ENCODE measurements around the gene CYP4F11.
"Not testable (repeated sequence)": the region's sequence is repeated elsewhere in the genome, so short reads cannot be mapped to it uniquely, and the experiment has no call there.

CYP4F11 gene

DNA sequence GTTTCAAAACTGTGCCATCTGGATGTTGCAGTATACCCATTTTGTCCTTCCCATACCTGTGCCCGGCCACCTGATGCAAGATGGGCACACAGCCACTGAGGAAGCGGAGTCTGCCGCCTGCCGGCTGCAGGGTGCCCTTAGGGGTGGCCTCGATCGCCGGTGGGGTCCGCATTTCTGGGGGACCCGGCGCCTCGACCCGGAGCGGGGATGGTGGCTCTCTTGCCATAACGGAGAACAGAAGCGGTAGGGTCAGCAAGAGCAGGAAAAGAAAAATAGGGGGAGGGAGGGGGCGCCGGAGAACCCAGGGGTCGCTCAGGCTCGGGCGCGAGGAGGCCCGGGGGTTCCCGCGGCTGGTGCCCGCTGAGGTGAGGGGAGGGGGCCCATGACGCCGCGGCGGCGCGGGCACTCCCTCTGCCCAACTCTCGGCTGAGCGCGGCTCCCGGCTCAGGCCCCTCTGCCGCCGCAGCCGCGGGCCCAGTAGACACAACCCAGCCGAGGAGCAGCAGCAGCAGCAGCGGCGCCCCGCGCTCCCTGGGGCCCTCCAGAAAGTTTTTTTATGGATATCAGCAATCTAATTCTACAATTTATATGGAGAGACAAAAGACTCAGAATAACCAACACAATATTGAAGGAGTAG, 22.6 kb downstream of the CYP4F11 start:
- TF ChIP-seq, protein P1, sequence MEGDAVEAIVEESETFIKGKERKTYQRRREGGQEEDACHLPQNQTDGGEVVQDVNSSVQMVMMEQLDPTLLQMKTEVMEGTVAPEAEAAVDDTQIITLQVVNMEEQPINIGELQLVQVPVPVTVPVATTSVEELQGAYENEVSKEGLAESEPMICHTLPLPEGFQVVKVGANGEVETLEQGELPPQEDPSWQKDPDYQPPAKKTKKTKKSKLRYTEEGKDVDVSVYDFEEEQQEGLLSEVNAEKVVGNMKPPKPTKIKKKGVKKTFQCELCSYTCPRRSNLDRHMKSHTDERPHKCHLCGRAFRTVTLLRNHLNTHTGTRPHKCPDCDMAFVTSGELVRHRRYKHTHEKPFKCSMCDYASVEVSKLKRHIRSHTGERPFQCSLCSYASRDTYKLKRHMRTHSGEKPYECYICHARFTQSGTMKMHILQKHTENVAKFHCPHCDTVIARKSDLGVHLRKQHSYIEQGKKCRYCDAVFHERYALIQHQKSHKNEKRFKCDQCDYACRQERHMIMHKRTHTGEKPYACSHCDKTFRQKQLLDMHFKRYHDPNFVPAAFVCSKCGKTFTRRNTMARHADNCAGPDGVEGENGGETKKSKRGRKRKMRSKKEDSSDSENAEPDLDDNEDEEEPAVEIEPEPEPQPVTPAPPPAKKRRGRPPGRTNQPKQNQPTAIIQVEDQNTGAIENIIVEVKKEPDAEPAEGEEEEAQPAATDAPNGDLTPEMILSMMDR (IDR thresholded peaks at IDR 0.05; ENCODE audit: low read depth, low read length, missing control alignments) = no peak
- no peak overlapping the region for H3K4me3 ChIP-seq (ENCODE audit: low read depth, low read length)
- DNase-seq (ENCODE audit: low read depth) = no peak

DNA sequence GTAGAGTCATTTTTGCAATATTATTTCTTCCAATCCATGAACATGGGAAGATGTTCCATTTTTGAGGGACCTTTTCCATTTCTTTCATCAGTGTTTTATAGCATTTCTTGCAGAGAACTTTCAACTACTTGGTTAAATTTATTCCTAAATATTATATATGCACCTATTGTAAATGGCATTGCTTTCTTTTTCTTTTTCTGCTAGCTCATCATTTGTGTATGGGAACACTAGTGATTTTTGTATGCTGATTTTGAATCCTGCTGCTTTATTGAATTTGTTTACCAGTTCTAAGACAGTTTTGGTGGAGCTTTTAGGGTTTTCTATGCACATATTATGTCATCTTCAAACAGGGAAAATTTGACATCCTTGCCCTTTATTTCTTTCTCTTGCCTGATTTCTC, 29.3 kb downstream of the CYP4F11 start:
- TF ChIP-seq, protein P1 (IDR thresholded peaks at IDR 0.05; ENCODE audit: low read depth, low read length, missing control alignments) = no peak
- no peak overlapping the region for H3K4me3 ChIP-seq (ENCODE audit: low read depth, low read length)
- DNase-seq (ENCODE audit: low read depth) = no peak

DNA sequence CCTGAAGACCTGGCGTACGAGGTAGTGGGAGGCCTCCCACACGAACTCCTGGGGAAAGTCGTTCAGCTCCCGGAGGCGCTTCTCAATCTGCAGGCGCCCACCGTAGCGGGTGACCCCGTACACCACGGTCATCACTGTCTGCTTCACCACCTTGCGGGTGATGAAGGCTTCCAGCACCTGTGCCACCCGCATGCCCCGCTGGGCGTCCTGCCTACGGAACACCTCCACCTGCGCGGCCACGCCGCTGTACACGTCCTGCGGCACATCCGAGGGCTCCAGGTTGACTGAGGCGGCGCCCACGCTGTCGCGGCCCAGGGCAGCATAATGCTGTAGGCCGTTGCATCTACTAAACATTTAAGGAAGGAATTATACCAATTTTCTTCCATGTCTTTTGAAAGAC, 31.4 kb downstream of the CYP4F11 start:
- DNase-seq (ENCODE audit: low read depth); H3K4me3 ChIP-seq (ENCODE audit: low read depth, low read length): not testable (repeated sequence)

DNA sequence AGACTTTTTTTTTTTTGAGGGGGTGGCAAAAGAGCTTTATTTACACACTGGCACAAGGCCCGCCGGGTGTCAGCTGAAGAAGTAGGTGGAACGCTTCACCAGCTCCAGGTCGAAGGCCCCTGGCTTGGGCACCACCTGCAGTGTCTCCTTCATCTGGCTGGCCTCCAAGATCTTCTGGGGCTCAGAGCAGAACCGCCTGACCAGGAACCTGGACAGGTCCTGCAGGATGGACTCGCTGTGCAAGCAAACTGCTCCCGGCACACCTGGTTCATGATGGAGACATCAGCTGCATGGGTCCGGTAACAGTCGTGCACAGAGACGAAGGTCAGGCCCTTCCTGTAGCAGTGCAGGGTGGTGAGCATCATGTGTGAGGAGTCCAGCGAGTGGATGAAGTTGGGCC, 32.1 kb downstream of the CYP4F11 start:
- TF ChIP-seq, protein P1 (IDR thresholded peaks at IDR 0.05; ENCODE audit: low read depth, low read length, missing control alignments) = no peak
- H3K4me3 ChIP-seq (ENCODE audit: low read depth, low read length) = no peak overlapping the region
- DNase-seq (ENCODE audit: low read depth) = no peak

DNA sequence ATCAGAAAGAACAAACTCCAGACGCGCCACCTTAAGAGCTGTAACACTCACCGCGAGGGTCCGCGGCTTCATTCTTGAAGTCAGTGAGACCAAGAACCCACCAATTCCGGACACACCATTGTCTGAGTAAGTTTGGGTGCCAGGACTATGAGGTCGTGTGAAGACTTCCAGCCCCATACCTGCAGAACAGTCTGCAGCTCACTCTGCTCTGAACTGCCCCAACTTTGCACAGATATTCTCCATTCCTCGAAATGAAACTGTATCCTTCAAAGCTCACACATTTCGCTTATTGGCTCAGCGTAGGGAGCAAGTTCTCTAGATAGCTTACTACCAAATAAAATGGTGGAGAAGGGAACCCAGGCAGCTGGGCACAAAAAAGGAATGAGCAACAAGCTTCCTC, 33.8 kb downstream of the CYP4F11 start:
- DNase-seq (ENCODE audit: low read depth) = no peak
- H3K4me3 ChIP-seq (ENCODE audit: low read depth, low read length) = no peak overlapping the region
- TF ChIP-seq, protein P1 (IDR thresholded peaks at IDR 0.05; ENCODE audit: low read depth, low read length, missing control alignments) = no peak

DNA sequence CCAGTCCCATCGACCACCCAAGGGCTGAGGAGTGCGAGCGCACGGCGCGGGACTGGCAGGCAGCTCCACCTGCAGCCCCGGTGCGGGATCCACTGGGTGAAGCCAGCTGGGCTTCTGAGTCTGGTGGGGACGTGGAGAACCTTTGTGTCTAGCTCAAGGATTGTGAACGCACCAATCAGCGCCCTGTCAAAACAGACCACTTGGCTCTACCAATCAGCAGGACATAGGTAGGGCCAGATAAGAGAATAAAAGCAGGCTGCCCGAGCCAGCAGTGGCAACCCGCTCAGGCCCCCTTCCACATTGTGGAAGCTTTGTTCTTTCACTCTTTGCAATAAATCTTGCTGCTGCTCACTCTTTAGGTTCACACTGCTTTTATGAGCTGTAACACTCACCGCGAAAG, 34.3 kb downstream of the CYP4F11 start:
- H3K4me3 ChIP-seq (ENCODE audit: low read depth, low read length) = not testable (repeated sequence)

DNA sequence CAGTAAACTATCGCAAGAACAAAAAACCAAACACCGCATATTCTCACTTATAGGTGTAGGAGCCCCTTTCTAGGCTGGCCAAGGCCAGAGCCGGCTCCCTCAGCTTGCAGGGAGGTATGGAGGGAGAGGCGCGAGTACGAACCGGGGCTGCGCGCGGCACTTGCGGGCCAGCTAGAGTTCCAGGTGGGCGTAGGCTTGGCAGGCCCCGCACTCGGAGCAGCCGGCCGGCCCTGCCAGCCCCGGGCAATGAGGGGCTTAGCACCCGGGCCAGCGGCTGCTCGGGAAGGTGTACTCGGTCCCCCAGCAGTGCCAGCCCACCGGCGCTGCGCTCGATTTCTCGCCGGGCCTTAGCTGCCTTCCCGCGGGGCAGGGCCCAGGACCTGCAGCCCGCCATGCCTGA, 34.8 kb downstream of the CYP4F11 start:
- DNase-seq (ENCODE audit: low read depth); H3K4me3 ChIP-seq (ENCODE audit: low read depth, low read length): not testable (repeated sequence)

More for the DNA sequence above, 34.3 kb downstream of the CYP4F11 start:
- DNase-seq (ENCODE audit: low read depth) = not testable (repeated sequence)

DNA sequence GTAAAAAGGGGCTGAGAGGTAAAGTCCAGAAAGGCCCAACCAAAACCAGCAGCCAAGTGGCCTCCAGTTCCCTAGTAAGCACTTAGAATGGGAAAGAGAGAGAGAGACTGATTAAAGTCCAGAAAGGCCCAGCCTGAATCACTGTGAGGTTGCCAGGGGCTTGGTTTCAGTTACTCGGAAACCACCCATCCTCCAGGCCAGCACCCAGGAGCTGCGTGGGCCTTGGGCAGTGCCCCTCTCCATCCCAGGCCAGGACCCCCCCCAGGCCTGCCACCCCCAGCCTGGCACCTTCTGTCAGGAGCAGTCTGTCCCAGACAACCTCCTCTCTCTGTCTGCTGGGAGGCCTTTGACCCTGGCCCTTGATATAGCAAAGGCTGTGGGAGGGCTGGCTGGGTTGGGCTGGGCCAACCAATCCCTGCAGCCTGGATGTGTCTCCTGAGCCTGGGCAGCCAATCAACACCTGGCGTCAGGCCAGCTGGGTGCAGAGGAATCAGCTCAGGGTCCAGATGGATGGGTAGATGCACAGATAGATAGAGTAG, 36.5 kb downstream of the CYP4F11 start, which contains the start of gene CYP4F2:
CYP4F2 (minus strand) TSS at position 337 of the 539 bp plus-strand sequence. CDS start 463 bp downstream, outside the sequence.
- no peak for DNase-seq (ENCODE audit: low read depth)
- no peak within 1 kb of the TSS for H3K4me3 ChIP-seq (ENCODE audit: low read depth, low read length)
- TF ChIP-seq, protein P1 (IDR thresholded peaks at IDR 0.05; ENCODE audit: low read depth, low read length, missing control alignments) = no peak
